Esophagus squamous epithelium (tissue), 4 donors: ENCODE results near the gene ANK2.

Source experiments
- CTCF ChIP-seq, 6 experiments: fragments of 450-650 bp in 4 of 6; fragments of 200-600 bp in 2 of 6; sonication (generic) in 2 of 6; IDR thresholded peaks; one replicate each; pipeline ENCODE4 v1.5.1; 2016 to 2019; ENCODE audit warnings: antibody characterized with exemption in 6 of 6, mild to moderate bottlenecking in 4 of 6, moderate library complexity in 4 of 6
- POLR2A ChIP-seq, 4 donors: fragments of 450-650 bp; IDR thresholded peaks; one replicate each; pipeline ENCODE4 v1.6.1; 2017; ENCODE audit warnings: antibody characterized with exemption in 4 of 4, mild to moderate bottlenecking in 4 of 4, moderate library complexity in 3 of 4

GRCh38 chr4:113183032-113183605 is 133.7 kb downstream of the ANK2 start:
- TF ChIP-seq CTCF (IDR thresholded peaks at IDR 0.05) (no peak), POLR2A (IDR thresholded peaks at IDR 0.05) (no peak)
